Uterus (tissue), 2 donors: Measurements from ENCODE around the gene DCTN2.

Experiments
- POLR2A ChIP-seq, 2 donors: fragments of 450-650 bp; IDR thresholded peaks; one replicate each; pipeline ENCODE4 v1.6.1; 2016; ENCODE audit warnings: antibody characterized with exemption in 2 of 2, mild to moderate bottlenecking in 1 of 2, moderate library complexity in 1 of 2
- TF ChIP-seq, protein P1 (sequence below), 4 experiments: fragments of 200-600 bp in 2 of 4; fragments of 450-650 bp in 2 of 4; sonication (generic) in 2 of 4; IDR thresholded peaks; one replicate each; pipeline ENCODE4 v1.5.1; 2016 to 2019; ENCODE audit warnings: antibody characterized with exemption in 4 of 4, mild to moderate bottlenecking in 2 of 4, moderate library complexity in 1 of 4

- no peak for TF ChIP-seq POLR2A (IDR thresholded peaks at IDR 0.05)
- TF ChIP-seq, protein P1, sequence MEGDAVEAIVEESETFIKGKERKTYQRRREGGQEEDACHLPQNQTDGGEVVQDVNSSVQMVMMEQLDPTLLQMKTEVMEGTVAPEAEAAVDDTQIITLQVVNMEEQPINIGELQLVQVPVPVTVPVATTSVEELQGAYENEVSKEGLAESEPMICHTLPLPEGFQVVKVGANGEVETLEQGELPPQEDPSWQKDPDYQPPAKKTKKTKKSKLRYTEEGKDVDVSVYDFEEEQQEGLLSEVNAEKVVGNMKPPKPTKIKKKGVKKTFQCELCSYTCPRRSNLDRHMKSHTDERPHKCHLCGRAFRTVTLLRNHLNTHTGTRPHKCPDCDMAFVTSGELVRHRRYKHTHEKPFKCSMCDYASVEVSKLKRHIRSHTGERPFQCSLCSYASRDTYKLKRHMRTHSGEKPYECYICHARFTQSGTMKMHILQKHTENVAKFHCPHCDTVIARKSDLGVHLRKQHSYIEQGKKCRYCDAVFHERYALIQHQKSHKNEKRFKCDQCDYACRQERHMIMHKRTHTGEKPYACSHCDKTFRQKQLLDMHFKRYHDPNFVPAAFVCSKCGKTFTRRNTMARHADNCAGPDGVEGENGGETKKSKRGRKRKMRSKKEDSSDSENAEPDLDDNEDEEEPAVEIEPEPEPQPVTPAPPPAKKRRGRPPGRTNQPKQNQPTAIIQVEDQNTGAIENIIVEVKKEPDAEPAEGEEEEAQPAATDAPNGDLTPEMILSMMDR (IDR thresholded peaks at IDR 0.05): no peak
Observed at GRCh38 chr12:57518176-57518919, 28.6 kb downstream of the DCTN2 start.
